ENCODE measurements around the gene DCAF11. TPM values are rescaled to one million over a fixed set of nuclear protein-coding genes. Genes with fewer than 3 reads are reported as not detected.

Gene DCAF11
- total and polyA plus RNA-seq, 10 donors, result 28.7 to 110 (median 76.7) TPM

DNA sequence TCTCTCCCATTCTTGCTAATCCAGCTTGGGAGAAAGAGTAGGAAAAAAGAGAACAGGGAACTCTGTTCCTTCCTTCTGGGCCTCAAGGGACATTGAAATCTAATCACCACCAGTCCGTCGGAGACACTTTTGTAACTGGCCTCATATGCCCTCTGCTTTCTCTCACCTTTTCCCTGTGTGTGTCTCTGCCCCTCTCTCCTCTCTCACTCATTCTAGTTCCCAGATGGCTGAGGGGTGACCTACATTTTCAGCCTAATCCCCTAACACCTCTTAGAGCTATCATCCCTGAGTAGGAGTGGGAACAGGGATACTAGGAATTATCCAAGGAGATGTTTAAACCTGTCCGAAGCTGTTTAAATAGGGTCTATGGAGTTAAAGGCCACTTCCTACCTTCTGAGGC is 29.4 kb upstream of the DCAF11 start:
- intact Hi-C loops (cut with DNase I; ENCODE audit: low total_unique reads), result no loop called here
- no peaks in the 10 kb centered on the region for H3K9me3 ChIP-seq
- H3K27me3 ChIP-seq (replicated peaks in 1 of 7), result peaks cover 0 to 13% (median 0%) of the 10 kb centered on the region in 7 donors
- H3K4me1 ChIP-seq, result peaks cover 10 to 25% (median 16%) of the 10 kb centered on the region in 6 donors
- H3K4me3 ChIP-seq, result no peak overlapping the region
- WGBS, 5 donors, result 91 to 99% (median 92%) methylated on average over 3 of the region's 3 CpGs
- DNase-seq, result no peak
- TF ChIP-seq, protein P1, sequence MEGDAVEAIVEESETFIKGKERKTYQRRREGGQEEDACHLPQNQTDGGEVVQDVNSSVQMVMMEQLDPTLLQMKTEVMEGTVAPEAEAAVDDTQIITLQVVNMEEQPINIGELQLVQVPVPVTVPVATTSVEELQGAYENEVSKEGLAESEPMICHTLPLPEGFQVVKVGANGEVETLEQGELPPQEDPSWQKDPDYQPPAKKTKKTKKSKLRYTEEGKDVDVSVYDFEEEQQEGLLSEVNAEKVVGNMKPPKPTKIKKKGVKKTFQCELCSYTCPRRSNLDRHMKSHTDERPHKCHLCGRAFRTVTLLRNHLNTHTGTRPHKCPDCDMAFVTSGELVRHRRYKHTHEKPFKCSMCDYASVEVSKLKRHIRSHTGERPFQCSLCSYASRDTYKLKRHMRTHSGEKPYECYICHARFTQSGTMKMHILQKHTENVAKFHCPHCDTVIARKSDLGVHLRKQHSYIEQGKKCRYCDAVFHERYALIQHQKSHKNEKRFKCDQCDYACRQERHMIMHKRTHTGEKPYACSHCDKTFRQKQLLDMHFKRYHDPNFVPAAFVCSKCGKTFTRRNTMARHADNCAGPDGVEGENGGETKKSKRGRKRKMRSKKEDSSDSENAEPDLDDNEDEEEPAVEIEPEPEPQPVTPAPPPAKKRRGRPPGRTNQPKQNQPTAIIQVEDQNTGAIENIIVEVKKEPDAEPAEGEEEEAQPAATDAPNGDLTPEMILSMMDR (IDR thresholded peaks at IDR 0.05 in 8 of 11, conservative IDR thresholded peaks at IDR 0.05 in 3 of 11), result no peak
- TF ChIP-seq POLR2AphosphoS5 (IDR thresholded peaks at IDR 0.05) (no peak), POLR2A (IDR thresholded peaks at IDR 0.05) (no peak)
- H3K27ac ChIP-seq, result no peak overlapping the region
- H3K36me3 ChIP-seq, result no peaks in the 10 kb centered on the region

DNA sequence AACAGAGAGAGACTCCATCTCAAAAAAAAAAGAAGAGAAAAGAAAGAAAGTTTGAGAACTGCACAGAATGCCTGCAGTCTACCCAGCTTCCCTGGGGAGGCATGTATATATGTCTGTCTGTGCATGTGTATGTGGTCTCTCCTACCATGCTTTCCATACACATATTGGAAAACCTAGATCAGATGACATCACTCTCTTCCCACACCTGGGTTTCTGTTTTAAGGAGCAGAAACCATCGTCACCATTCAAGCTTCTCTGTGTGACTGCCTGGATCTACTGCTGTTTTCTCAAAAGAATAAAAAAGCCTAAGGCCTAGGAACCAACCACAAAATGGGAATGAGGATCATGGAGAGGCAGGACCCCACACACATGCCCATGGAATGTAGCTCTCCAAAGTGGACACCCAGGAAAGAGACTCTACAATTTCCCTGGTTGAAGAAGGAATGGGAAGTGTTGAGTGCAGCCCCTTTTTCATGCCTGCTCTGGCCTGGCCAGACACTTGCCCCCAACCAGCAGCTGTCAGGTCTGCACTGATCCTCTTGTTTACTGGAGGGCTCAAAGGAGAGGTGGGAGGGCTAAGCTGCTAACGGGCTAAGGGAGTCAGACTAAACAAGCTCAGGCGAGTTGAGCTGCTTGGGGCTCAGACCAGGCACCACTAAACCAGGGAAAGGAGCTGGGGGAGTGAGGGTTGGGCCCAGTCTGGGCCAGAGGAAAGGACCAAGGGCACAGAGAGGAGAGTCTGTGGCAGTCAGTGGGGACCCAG is 28.2 kb upstream of the DCAF11 start:
- TF ChIP-seq, protein P1 (IDR thresholded peaks at IDR 0.05 in 8 of 11, conservative IDR thresholded peaks at IDR 0.05 in 3 of 11), result no peak
- no peak for TF ChIP-seq POLR2AphosphoS5 (IDR thresholded peaks at IDR 0.05)
- no peak for TF ChIP-seq POLR2A (IDR thresholded peaks at IDR 0.05)
- WGBS, 5 donors, result 72 to 93% (median 88%) methylated on average over 3 of the region's 3 CpGs
- Histone ChIP-seq H3K27me3 (replicated peaks in 1 of 7) (peaks cover 0 to 6% (median 0%) of the 10 kb centered on the region in 7 donors), H3K4me3 (no peak overlapping the region), H3K4me1 (peaks cover 4 to 21% (median 13%) of the 10 kb centered on the region in 6 donors), H3K27ac (no peak overlapping the region), H3K36me3 (no peaks in the 10 kb centered on the region), H3K9me3 (no peaks in the 10 kb centered on the region)
- DNase-seq, result peak; percentile 35
- intact Hi-C loops (cut with DNase I; ENCODE audit: low total_unique reads), result no loop called here

GRCh38 chr14:24087004-24087403 is 27.6 kb upstream of the DCAF11 start:
- Histone ChIP-seq H3K27me3 (replicated peaks in 1 of 7) (no peaks in the 10 kb centered on the region), H3K4me3 (no peak overlapping the region), H3K27ac (no peak overlapping the region), H3K4me1 (peaks cover 0 to 14% (median 7%) of the 10 kb centered on the region in 6 donors), H3K36me3 (no peaks in the 10 kb centered on the region), H3K9me3 (no peaks in the 10 kb centered on the region)
- intact Hi-C loops (cut with DNase I; ENCODE audit: low total_unique reads), result no loop called here
- 71 to 92% (median 85%) methylated on average over 1 of the region's 1 CpG for WGBS, 5 donors
- TF ChIP-seq POLR2AphosphoS5 (IDR thresholded peaks at IDR 0.05), result no peak
- TF ChIP-seq, protein P1 (IDR thresholded peaks at IDR 0.05 in 8 of 11, conservative IDR thresholded peaks at IDR 0.05 in 3 of 11), result no peak
- no peak for TF ChIP-seq POLR2A (IDR thresholded peaks at IDR 0.05)
- DNase-seq, result no peak

GRCh38 chr14:24088095-24088494 is 26.5 kb upstream of the DCAF11 start:
- peak; percentile 48 for DNase-seq
- no peaks in the 10 kb centered on the region for H3K27me3 ChIP-seq (replicated peaks in 1 of 7)
- no peaks in the 10 kb centered on the region for H3K36me3 ChIP-seq
- peaks cover 0 to 16% (median 10%) of the 10 kb centered on the region in 6 donors for H3K4me1 ChIP-seq
- no peak overlapping the region for H3K27ac ChIP-seq
- intact Hi-C loops (cut with DNase I; ENCODE audit: low total_unique reads), result no loop called here
- H3K4me3 ChIP-seq, result no peak overlapping the region
- TF ChIP-seq POLR2A (IDR thresholded peaks at IDR 0.05) (no peak), POLR2AphosphoS5 (IDR thresholded peaks at IDR 0.05) (no peak)
- TF ChIP-seq, protein P1 (IDR thresholded peaks at IDR 0.05 in 8 of 11, conservative IDR thresholded peaks at IDR 0.05 in 3 of 11), result no peak
- H3K9me3 ChIP-seq, result no peaks in the 10 kb centered on the region
- 67 to 84% (median 78%) methylated on average over 2 of the region's 2 CpGs for WGBS, 5 donors
